Measurements from ENCODE around the gene SF3A2. TPM values are rescaled to one million over a fixed set of nuclear protein-coding genes. Genes with fewer than 3 reads are reported as not detected.
A peak's percentile ranks its signal among the peaks of the same experiment; 100 is the strongest.

The SF3A2 gene
- 37.8 TPM for polyA plus RNA-seq

GRCh38 chr19:2236314-2237050, at the start of gene SF3A2, which contains the start of gene PLEKHJ1:
TSS of gene SF3A2 (plus strand) at chr19:2236824. CDS start at chr19:2243419, 6,595 bp downstream.
TSS of gene PLEKHJ1 (minus strand) at chr19:2236329. CDS start at chr19:2236248, 81 bp downstream.
- Mint-ChIP-seq H3K4me3 (peak within 1 kb of the TSS; percentile 93 to 98 (median 98)), H3K4me1 (peaks cover 27 to 50% (median 35%) of the 10 kb centered on the region in 3 donors), H3K27me3 (peaks cover 4% of the 10 kb centered on the region), H3K36me3 (peaks cover 9% of the 10 kb centered on the region), H3K9me3 (no peaks in the 10 kb centered on the region), H3K27ac (peak within 1 kb of the TSS; percentile 97 to 98 (median 98))

DNA sequence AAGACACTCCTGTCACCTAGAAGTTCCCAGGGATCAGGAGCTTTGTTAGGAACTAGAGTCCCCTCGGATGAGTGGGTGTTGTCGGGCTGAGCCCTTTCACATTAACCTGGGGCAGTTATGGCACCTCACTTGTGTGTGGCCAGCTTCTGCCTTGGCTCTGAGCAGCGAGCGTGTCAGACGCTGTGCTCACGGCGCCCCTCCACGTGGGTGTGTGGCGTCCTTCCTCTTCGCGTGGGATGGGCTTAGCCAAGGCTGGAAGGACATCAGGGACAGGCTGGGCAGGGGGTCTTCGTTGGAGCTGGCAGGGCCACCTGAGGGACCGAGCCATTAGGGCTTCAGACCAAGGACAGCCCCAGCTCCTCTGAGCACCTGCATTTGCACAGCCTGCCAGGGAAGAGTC, 49.5 kb upstream of the SF3A2 start:
- no peaks in the 10 kb centered on the region for H3K27me3 Mint-ChIP-seq
- peaks cover 5% of the 10 kb centered on the region for H3K36me3 Mint-ChIP-seq

GRCh38 chr19:2188708-2189385, 47.8 kb upstream of the SF3A2 start:
- peaks cover 14 to 21% (median 15%) of the 10 kb centered on the region in 3 donors for H3K4me1 Mint-ChIP-seq
- H3K4me3 Mint-ChIP-seq = peak overlapping the region in 1 of 4 donors; percentile 72
- no peaks in the 10 kb centered on the region for H3K9me3 Mint-ChIP-seq
- peak overlapping the region in 1 of 3 donors; percentile 7 for H3K27ac Mint-ChIP-seq
- peaks cover 5% of the 10 kb centered on the region for H3K36me3 Mint-ChIP-seq
- H3K27me3 Mint-ChIP-seq = no peaks in the 10 kb centered on the region

More for the DNA sequence above, 49.5 kb upstream of the SF3A2 start:
- H3K27ac Mint-ChIP-seq = peak overlapping the region in 1 of 3 donors; percentile 3
- H3K9me3 Mint-ChIP-seq = no peaks in the 10 kb centered on the region
- H3K4me3 Mint-ChIP-seq = peak overlapping the region in 1 of 4 donors; percentile 82
- H3K4me1 Mint-ChIP-seq = peaks cover 25 to 28% (median 26%) of the 10 kb centered on the region in 3 donors

GRCh38 chr19:2189880-2190279, 46.7 kb upstream of the SF3A2 start:
- Mint-ChIP-seq H3K4me3 (no peak overlapping the region), H3K4me1 (peaks cover 9 to 12% (median 11%) of the 10 kb centered on the region in 3 donors), H3K27me3 (no peaks in the 10 kb centered on the region), H3K9me3 (no peaks in the 10 kb centered on the region), H3K36me3 (peaks cover 5% of the 10 kb centered on the region), H3K27ac (peak overlapping the region in 1 of 3 donors; percentile 27)

- no peak overlapping the region for H3K27ac Mint-ChIP-seq
- H3K4me1 Mint-ChIP-seq = peaks cover 5 to 11% (median 8%) of the 10 kb centered on the region in 3 donors
- H3K9me3 Mint-ChIP-seq = no peaks in the 10 kb centered on the region
- H3K36me3 Mint-ChIP-seq = peaks cover 3% of the 10 kb centered on the region
- H3K27me3 Mint-ChIP-seq = no peaks in the 10 kb centered on the region
- H3K4me3 Mint-ChIP-seq = no peak overlapping the region
Measured at GRCh38 chr19:2190848-2191455, 45.7 kb upstream of the SF3A2 start.

- Mint-ChIP-seq H3K4me3 (no peak overlapping the region), H3K27ac (peak overlapping the region in 1 of 3 donors; percentile 82), H3K27me3 (no peaks in the 10 kb centered on the region), H3K9me3 (no peaks in the 10 kb centered on the region), H3K36me3 (peaks cover 3% of the 10 kb centered on the region), H3K4me1 (peaks cover 5 to 11% (median 8%) of the 10 kb centered on the region in 3 donors)
Measured at GRCh38 chr19:2191456-2192310, 44.9 kb upstream of the SF3A2 start.

DNA sequence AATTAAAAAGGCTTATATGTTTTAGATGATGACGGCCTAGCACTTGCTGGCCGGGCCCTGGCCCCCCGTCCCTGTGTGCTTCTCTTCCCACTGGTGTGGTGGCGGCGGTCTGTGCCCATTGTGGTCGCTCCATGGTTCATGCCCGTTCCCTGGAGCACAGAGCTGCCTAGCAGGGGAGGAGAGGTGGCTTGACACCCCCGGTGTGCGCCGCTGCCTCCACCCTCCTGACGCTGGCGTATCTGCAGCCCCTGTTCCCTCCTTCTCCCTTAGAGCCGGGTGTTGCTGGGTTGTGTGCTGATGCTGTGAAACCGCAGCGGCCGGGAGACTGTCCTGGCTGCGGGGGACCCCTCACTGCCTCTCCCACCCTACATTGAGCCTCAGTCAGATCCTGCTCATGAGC, 43.8 kb upstream of the SF3A2 start:
- no peaks in the 10 kb centered on the region for H3K27me3 Mint-ChIP-seq
- H3K9me3 Mint-ChIP-seq = no peaks in the 10 kb centered on the region
- no peak overlapping the region for H3K4me3 Mint-ChIP-seq
- peaks cover 1% of the 10 kb centered on the region for H3K36me3 Mint-ChIP-seq
- H3K4me1 Mint-ChIP-seq = peaks cover 0 to 5% (median 4%) of the 10 kb centered on the region in 3 donors
- H3K27ac Mint-ChIP-seq = peak overlapping the region in 1 of 3 donors; percentile 40

DNA sequence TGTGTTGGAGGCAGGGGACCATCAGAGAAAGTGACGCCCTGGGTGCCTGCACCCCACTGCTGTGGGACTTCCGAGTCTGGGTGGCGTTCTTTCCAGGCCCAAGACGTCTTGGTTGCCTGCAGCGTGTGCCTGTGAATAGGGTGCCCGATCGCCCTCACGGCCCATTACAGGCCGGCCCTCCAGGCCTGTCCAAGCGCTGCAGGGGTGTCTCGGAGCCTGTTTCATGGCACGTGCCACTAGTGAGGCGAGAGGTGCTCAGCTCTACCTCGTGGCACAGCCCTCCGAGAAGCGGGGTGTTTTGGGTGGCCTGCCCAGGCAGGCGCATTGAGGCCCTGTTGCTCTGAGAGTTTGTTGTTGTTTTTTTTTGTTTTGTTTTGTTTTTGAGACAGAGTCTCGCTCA, 42.8 kb upstream of the SF3A2 start:
- Mint-ChIP-seq H3K27ac (no peak overlapping the region), H3K36me3 (no peaks in the 10 kb centered on the region), H3K4me3 (peak overlapping the region in 1 of 4 donors; percentile 63), H3K9me3 (no peaks in the 10 kb centered on the region), H3K27me3 (no peaks in the 10 kb centered on the region), H3K4me1 (peaks cover 0 to 2% (median 1%) of the 10 kb centered on the region in 3 donors)

- Mint-ChIP-seq H3K27ac (no peak overlapping the region), H3K36me3 (no peaks in the 10 kb centered on the region), H3K27me3 (no peaks in the 10 kb centered on the region), H3K4me1 (peaks cover 0 to 6% (median 4%) of the 10 kb centered on the region in 3 donors), H3K9me3 (no peaks in the 10 kb centered on the region), H3K4me3 (no peak overlapping the region)
Measured at GRCh38 chr19:2194513-2195078, 42.0 kb upstream of the SF3A2 start.

GRCh38 chr19:2195361-2195760, 41.3 kb upstream of the SF3A2 start:
- Mint-ChIP-seq H3K4me3 (no peak overlapping the region), H3K27ac (no peak overlapping the region), H3K9me3 (no peaks in the 10 kb centered on the region), H3K27me3 (no peaks in the 10 kb centered on the region), H3K36me3 (no peaks in the 10 kb centered on the region), H3K4me1 (peaks cover 0 to 6% (median 4%) of the 10 kb centered on the region in 3 donors)

GRCh38 chr19:2195914-2196313, 40.7 kb upstream of the SF3A2 start:
- Mint-ChIP-seq H3K27ac (no peak overlapping the region), H3K9me3 (no peaks in the 10 kb centered on the region), H3K36me3 (no peaks in the 10 kb centered on the region), H3K4me1 (peaks cover 0 to 6% (median 4%) of the 10 kb centered on the region in 3 donors), H3K4me3 (no peak overlapping the region), H3K27me3 (no peaks in the 10 kb centered on the region)

GRCh38 chr19:2197270-2197669, 39.4 kb upstream of the SF3A2 start:
- H3K27ac Mint-ChIP-seq = no peak overlapping the region
- no peaks in the 10 kb centered on the region for H3K27me3 Mint-ChIP-seq
- no peak overlapping the region for H3K4me3 Mint-ChIP-seq
- no peaks in the 10 kb centered on the region for H3K36me3 Mint-ChIP-seq
- H3K4me1 Mint-ChIP-seq = peaks cover 0 to 6% (median 4%) of the 10 kb centered on the region in 3 donors
- H3K9me3 Mint-ChIP-seq = no peaks in the 10 kb centered on the region

- Mint-ChIP-seq H3K36me3 (no peaks in the 10 kb centered on the region), H3K9me3 (no peaks in the 10 kb centered on the region), H3K4me3 (no peak overlapping the region), H3K4me1 (peaks cover 0 to 6% (median 4%) of the 10 kb centered on the region in 3 donors), H3K27me3 (no peaks in the 10 kb centered on the region), H3K27ac (peak overlapping the region in 1 of 3 donors; percentile 53)
Measured at GRCh38 chr19:2198317-2198716, 38.3 kb upstream of the SF3A2 start.

GRCh38 chr19:2199215-2199614, 37.4 kb upstream of the SF3A2 start:
- no peaks in the 10 kb centered on the region for H3K27me3 Mint-ChIP-seq
- H3K36me3 Mint-ChIP-seq = no peaks in the 10 kb centered on the region
- no peaks in the 10 kb centered on the region for H3K9me3 Mint-ChIP-seq
- peak overlapping the region in 1 of 3 donors; percentile 85 for H3K27ac Mint-ChIP-seq
- peaks cover 0 to 7% (median 6%) of the 10 kb centered on the region in 3 donors for H3K4me1 Mint-ChIP-seq
- peak overlapping the region in 1 of 4 donors; percentile 29 for H3K4me3 Mint-ChIP-seq

All from IgD-negative memory B cell (primary cell).